Measurements from ENCODE around the gene ZNF433.

The ZNF433 gene

GRCh38 chr19:12052497-12053169 lies 17.2 kb upstream of the ZNF433 start, which contains the start of gene ZNF878:
Gene ZNF878, minus strand, starts transcription at chr19:12052961. Its CDS starts 160 bp downstream, at chr19:12052801.
- Histone ChIP-seq H3F3A (ENCODE audit: control insufficient read depth, insufficient read depth) (no peaks in the 10 kb centered on the region), H4K20me1 (ENCODE audit: control insufficient read depth, insufficient read depth, low read depth, low read length) (no peaks in the 10 kb centered on the region), H3K36me3 (ENCODE audit: control insufficient read depth, low read length) (no peaks in the 10 kb centered on the region), H3K9me3 (ENCODE audit: control insufficient read depth, insufficient read depth, low read length) (no peaks in the 10 kb centered on the region), H3K27ac (ENCODE audit: low read depth, low read length) (peak within 1 kb of the TSS; percentile 14; the same call in 1 of the 2 replicates), H3K4me1 (ENCODE audit: control insufficient read depth, low read length) (peaks cover 10% of the 10 kb centered on the region), H3K4me2 (ENCODE audit: low read length) (peak within 1 kb of the TSS; percentile 88), H3K27me3 (ENCODE audit: control insufficient read depth, low read length) (peaks cover 7% of the 10 kb centered on the region), H3K9me2 (replicated peaks; ENCODE audit: control insufficient read depth, low read length) (no peaks in the 10 kb centered on the region), H3K4me3 (ENCODE audit: low read length) (peak within 1 kb of the TSS; percentile 81), H3K79me2 (ENCODE audit: control insufficient read depth, low read length) (no peaks in the 10 kb centered on the region)
- TF ChIP-seq CTCF (IDR thresholded peaks at IDR 0.05; ENCODE audit: low read depth, low read length, poor library complexity, severe bottlenecking) = peak; percentile 38
- no peak for TF ChIP-seq EZH2phosphoT487 (IDR thresholded peaks at IDR 0.05; ENCODE audit: borderline replicate concordance, low read length)

GRCh38 chr19:12052091-12052496 lies 16.6 kb upstream of the ZNF433 start:
- H3K36me3 ChIP-seq (ENCODE audit: control insufficient read depth, low read length) = no peaks in the 10 kb centered on the region
- no peaks in the 10 kb centered on the region for H3F3A ChIP-seq (ENCODE audit: control insufficient read depth, insufficient read depth)
- H3K4me1 ChIP-seq (ENCODE audit: control insufficient read depth, low read length) = peaks cover 10% of the 10 kb centered on the region
- H3K27ac ChIP-seq (ENCODE audit: low read depth, low read length) = 0 out of 2 replicates have a peak overlapping the region, but pooled peaks have one; percentile 14
- H3K9me3 ChIP-seq (ENCODE audit: control insufficient read depth, insufficient read depth, low read length) = no peaks in the 10 kb centered on the region
- TF ChIP-seq CTCF (IDR thresholded peaks at IDR 0.05; ENCODE audit: low read depth, low read length, poor library complexity, severe bottlenecking) = no peak
- H3K27me3 ChIP-seq (ENCODE audit: control insufficient read depth, low read length) = peaks cover 7% of the 10 kb centered on the region
- H4K20me1 ChIP-seq (ENCODE audit: control insufficient read depth, insufficient read depth, low read depth, low read length) = no peaks in the 10 kb centered on the region
- no peaks in the 10 kb centered on the region for H3K79me2 ChIP-seq (ENCODE audit: control insufficient read depth, low read length)
- H3K4me2 ChIP-seq (ENCODE audit: low read length) = peak overlapping the region; percentile 88
- H3K9me2 ChIP-seq (replicated peaks; ENCODE audit: control insufficient read depth, low read length) = no peaks in the 10 kb centered on the region
- H3K4me3 ChIP-seq (ENCODE audit: low read length) = peak overlapping the region; percentile 81

- Histone ChIP-seq H3K9me3 (ENCODE audit: control insufficient read depth, insufficient read depth, low read length) (peaks cover 25% of the 10 kb centered on the region), H3K79me2 (ENCODE audit: control insufficient read depth, low read length) (no peaks in the 10 kb centered on the region), H3K4me1 (ENCODE audit: control insufficient read depth, low read length) (peaks cover 7% of the 10 kb centered on the region), H3K4me3 (ENCODE audit: low read length) (no peak overlapping the region), H4K20me1 (ENCODE audit: control insufficient read depth, insufficient read depth, low read depth, low read length) (no peaks in the 10 kb centered on the region), H3K36me3 (ENCODE audit: control insufficient read depth, low read length) (peaks cover 20% of the 10 kb centered on the region), H3K9me2 (replicated peaks; ENCODE audit: control insufficient read depth, low read length) (no peaks in the 10 kb centered on the region), H3K27me3 (ENCODE audit: control insufficient read depth, low read length) (no peaks in the 10 kb centered on the region), H3F3A (ENCODE audit: control insufficient read depth, insufficient read depth) (no peaks in the 10 kb centered on the region), H3K4me2 (ENCODE audit: low read length) (no peak overlapping the region), H3K27ac (ENCODE audit: low read depth, low read length) (no peak overlapping the region)
- TF ChIP-seq EZH2phosphoT487 (IDR thresholded peaks at IDR 0.05; ENCODE audit: borderline replicate concordance, low read length) (no peak), CTCF (IDR thresholded peaks at IDR 0.05; ENCODE audit: low read depth, low read length, poor library complexity, severe bottlenecking) (no peak)
These were observed 12.4 kb upstream of the ZNF433 start for GRCh38 chr19:12047868-12048267.
